ENCODE results near the gene LNX1. TPM values are rescaled to one million over a fixed set of nuclear protein-coding genes. Genes with fewer than 3 reads are reported as not detected.

Gene LNX1
- 0.05 to 0.09 TPM (median 0.05 TPM) in 4 of 5 replicates, not detected in the other for total RNA-seq (2022; extraction: Qiagen RNA extraction)

GRCh38 chr4:53591372-53591892 lies at the start of gene LNX1:
LNX1 (minus strand) TSS chr4:53591486; CDS start chr4:53574002, 17,484 bp downstream.

Other genes starting within 250 kb of the LNX1 start
- 6.0 to 7.0 TPM (median 6.7 TPM) in 5 replicates for gene SCFD2, start 225.4 kb downstream of the LNX1 start, total RNA-seq (2022; extraction: Qiagen RNA extraction)
- gene FIP1L1, start 213.8 kb downstream of the LNX1 start, total RNA-seq (2022; extraction: Qiagen RNA extraction) = 27.0 to 32.8 TPM (median 28.3 TPM) in 5 replicates

Data from A549 treated with AZD2906 at 1 μM for 4 hours (cell line).